Large intestine (tissue), 12 donors: ENCODE measurements around the gene METTL22. TPM values are rescaled to one million over a fixed set of nuclear protein-coding genes. Genes with fewer than 3 reads are reported as not detected.

Experiments used
- DNase-seq, 2 donors: peaks; one replicate each; pipeline versions ENCODE4 v3.0.0 to v3.0.0-alpha.2; 2013
- H3K27ac ChIP-seq: one replicate; pipeline ENCODE4 v1.5.1; 2013; ENCODE audit warnings: low read length
- H3K27me3 ChIP-seq: 2 replicates; pipeline ENCODE4 v1.6.1; 2013; ENCODE audit warnings: low read length; ENCODE audit not compliant: control insufficient read depth, insufficient read depth
- H3K36me3 ChIP-seq: 2 replicates; pipeline ENCODE4 v1.6.1; 2013; ENCODE audit warnings: low read length; ENCODE audit not compliant: control insufficient read depth, insufficient read depth
- H3K4me1 ChIP-seq: one replicate; pipeline ENCODE4 v1.6.1; 2013; ENCODE audit warnings: low read length; ENCODE audit not compliant: control insufficient read depth, insufficient read depth
- H3K4me3 ChIP-seq: one replicate; pipeline ENCODE4 v1.5.1; 2013; ENCODE audit warnings: low read length
- H3K9me3 ChIP-seq: one replicate; pipeline ENCODE4 v1.6.1; 2013; ENCODE audit warnings: mild to moderate bottlenecking, low read depth, low read length, moderate library complexity; ENCODE audit not compliant: control insufficient read depth
- WGBS: methylation state at CpG from one replicate; pipeline ENCODE4 v1.1.5; 2013; ENCODE audit warnings: low lambda C conversion rate; ENCODE audit not compliant: insufficient coverage; 5-methylcytosine and 5-hydroxymethylcytosine counted together
- long read RNA-seq, 11 donors: transcript quantifications; one replicate each; lab custom pipeline, GENCODE V29; 2026
- polyA plus RNA-seq: library from polyadenylated mRNA; unstranded; fragments of 120-200 nt; gene quantifications from one replicate; pipeline ENCODE4 v1.2.1, GENCODE V29; 2013

Gene METTL22, protein sequence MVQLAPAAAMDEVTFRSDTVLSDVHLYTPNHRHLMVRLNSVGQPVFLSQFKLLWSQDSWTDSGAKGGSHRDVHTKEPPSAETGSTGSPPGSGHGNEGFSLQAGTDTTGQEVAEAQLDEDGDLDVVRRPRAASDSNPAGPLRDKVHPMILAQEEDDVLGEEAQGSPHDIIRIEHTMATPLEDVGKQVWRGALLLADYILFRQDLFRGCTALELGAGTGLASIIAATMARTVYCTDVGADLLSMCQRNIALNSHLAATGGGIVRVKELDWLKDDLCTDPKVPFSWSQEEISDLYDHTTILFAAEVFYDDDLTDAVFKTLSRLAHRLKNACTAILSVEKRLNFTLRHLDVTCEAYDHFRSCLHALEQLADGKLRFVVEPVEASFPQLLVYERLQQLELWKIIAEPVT
- polyA plus RNA-seq = 17.2 TPM
- long read RNA-seq, donor 1 = 0 reads
- long read RNA-seq, donor 2, full-length matches to known transcripts = 8 of 8 reads
- long read RNA-seq, donor 2, partial matches to known transcripts = 0 of 8 reads
- long read RNA-seq, donor 2, other reads (novel, unspliced or antisense) = 0 of 8 reads
- long read RNA-seq, donor 3 = 0 reads
- long read RNA-seq, donor 4 = 0 reads
- long read RNA-seq, donor 5, full-length matches to known transcripts = 3 of 3 reads
- long read RNA-seq, donor 5, partial matches to known transcripts = 0 of 3 reads
- long read RNA-seq, donor 5, other reads (novel, unspliced or antisense) = 0 of 3 reads
- long read RNA-seq, donor 6 = 0 reads
- long read RNA-seq, donor 7, partial matches to known transcripts = 0 of 2 reads
- long read RNA-seq, donor 7, other reads (novel, unspliced or antisense) = 0 of 2 reads
- long read RNA-seq, donor 8, full-length matches to known transcripts = 6 of 6 reads
- long read RNA-seq, donor 8, partial matches to known transcripts = 0 of 6 reads
- long read RNA-seq, donor 8, other reads (novel, unspliced or antisense) = 0 of 6 reads
- long read RNA-seq, donor 9 = 0 reads
- long read RNA-seq, donor 10, partial matches to known transcripts = 0 of 2 reads
- long read RNA-seq, donor 10, other reads (novel, unspliced or antisense) = 0 of 2 reads
- long read RNA-seq, donor 11, full-length matches to known transcripts = 4 of 4 reads
- long read RNA-seq, donor 11, partial matches to known transcripts = 0 of 4 reads
- long read RNA-seq, donor 11, other reads (novel, unspliced or antisense) = 0 of 4 reads

DNA sequence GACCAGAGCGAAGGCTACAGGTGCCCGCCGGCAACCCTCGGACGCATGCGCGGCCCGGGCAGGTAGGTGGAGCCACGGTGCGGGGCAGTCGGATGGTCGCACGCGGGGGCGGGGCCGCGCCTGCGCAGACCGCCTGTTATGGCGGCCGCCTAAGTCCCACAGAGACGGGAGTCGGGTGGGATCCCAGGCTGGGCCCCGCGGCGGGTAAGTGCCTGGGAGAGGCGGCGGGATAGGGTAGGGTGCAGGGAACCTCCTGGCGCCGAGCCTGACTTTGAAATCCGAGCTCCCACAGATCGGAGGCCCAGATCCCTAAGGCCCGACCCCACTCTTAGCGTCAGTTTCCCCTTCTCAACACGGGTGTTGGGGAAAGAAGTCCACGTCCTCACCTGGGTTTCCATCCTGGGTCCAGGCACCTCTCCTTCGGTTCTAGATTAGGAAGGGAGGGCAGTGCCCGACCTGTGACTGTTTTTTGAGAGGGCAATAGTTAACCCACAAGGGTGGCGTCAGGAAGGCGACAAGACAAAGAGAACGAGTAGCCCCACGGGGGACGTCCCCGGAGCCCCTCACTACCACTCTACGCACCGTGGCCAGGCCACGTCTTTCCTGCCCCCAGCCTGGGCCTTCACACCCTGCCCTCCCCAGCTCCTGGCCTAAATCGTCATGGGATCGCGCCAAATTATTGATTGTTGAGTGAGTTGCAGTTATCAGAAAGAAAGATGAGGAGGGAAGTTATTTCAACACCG is at the start of gene METTL22:
Gene METTL22 (plus strand): TSS at position 127 of the 743 bp plus-strand sequence. CDS start 3,968 bp downstream, outside the sequence.
- Histone ChIP-seq H3K9me3 (no peaks in the 10 kb centered on the region), H3K36me3 (peaks cover 8% of the 10 kb centered on the region), H3K27me3 (peaks cover 15% of the 10 kb centered on the region), H3K27ac (peak within 1 kb of the TSS; percentile 65), H3K4me3 (peak within 1 kb of the TSS; percentile 100), H3K4me1 (peaks cover 5% of the 10 kb centered on the region)
- DNase-seq = peak; percentile 86 to 94
- WGBS = no CpG with 5 or more reads among the region's 51 CpGs

DNA sequence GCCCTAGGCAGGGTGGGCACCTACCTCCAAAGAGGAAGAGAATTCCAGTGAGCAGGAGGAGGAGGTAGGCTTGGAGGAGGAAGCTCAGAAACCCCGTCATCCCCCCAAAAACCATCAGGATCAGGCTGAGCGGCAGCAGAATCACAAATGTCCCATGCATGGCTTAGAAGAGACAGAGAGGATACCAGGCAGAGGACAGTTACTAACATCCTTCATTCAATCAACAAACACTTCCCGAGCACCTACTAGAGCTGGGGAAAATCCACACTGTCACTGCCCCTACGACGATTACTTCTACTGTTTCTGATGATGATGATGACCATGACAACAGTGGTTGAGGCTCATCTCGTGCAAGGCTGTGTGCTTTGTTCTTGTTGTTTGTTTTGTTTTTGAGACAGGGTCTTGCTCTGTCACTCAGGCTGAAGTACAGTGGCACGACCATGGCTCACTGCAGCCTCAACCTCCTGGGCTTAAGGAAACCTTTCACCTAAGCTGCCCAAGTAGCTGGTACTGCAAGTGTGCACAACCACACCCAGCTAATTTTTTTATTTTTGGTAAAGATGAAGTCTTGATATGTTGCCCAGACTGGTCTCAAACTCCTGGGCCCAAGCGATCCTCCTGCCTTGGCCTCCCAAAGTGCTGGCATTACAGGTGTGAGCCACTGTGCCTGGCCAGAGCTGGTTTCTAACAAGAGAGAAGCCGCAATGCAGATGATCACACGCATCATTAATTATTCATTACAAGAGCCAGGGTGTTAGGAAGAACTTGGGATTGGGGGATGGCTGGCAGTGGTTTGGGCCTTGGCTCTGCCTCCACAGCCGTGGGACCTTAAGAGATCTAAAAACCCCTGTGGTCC is 49.2 kb upstream of the METTL22 start:
- Histone ChIP-seq H3K4me1 (peaks cover 4% of the 10 kb centered on the region), H3K27ac (no peak overlapping the region), H3K9me3 (no peaks in the 10 kb centered on the region), H3K4me3 (no peak overlapping the region), H3K27me3 (peaks cover 2% of the 10 kb centered on the region), H3K36me3 (no peaks in the 10 kb centered on the region)
- no peak for DNase-seq
- WGBS = no CpG with 5 or more reads among the region's 11 CpGs

DNA sequence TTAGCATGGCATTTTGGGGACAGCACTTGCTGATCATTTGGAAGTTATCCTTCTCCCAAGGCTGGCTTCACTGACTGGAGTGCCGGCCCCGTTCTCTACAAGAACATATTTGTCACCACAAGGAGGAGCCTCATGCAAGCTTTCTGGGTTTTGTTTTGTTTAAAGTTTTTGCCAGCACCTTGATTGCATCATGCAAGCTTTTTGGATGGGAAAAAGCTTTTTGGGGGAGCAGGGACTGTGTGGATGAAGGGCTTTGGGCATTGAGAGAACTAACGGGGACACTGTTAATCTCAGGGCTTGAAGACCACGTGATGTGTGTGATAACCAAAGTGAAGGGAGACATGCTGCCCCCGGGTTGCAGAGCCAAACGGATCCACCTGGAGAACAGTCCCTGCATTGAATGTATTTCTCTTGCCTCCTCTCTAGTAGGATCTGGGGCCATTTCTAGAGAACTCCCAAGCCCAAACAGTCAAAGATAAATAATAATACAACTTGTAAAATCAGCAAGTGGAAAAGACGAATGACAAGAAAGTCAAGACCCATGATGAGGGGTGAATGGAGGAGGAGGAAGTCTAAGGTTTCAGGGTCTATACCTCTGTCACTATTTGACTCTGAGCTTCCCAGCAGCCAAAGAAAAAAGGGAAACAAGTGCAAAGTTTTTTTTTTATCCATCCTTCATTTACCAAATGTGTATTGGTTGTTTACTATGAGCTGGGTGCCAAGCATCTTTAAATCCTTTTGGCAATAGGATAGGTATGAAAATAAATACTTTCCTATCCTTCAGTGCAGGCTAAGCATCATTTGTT is 48.4 kb upstream of the METTL22 start:
- no peaks in the 10 kb centered on the region for H3K9me3 ChIP-seq
- H3K4me3 ChIP-seq = no peak overlapping the region
- H3K4me1 ChIP-seq = peaks cover 4% of the 10 kb centered on the region
- H3K27me3 ChIP-seq = peaks cover 2% of the 10 kb centered on the region
- WGBS = 100% methylated on average over 1 of the region's 7 CpGs
- H3K27ac ChIP-seq = no peak overlapping the region
- DNase-seq = no peak
- no peaks in the 10 kb centered on the region for H3K36me3 ChIP-seq

DNA sequence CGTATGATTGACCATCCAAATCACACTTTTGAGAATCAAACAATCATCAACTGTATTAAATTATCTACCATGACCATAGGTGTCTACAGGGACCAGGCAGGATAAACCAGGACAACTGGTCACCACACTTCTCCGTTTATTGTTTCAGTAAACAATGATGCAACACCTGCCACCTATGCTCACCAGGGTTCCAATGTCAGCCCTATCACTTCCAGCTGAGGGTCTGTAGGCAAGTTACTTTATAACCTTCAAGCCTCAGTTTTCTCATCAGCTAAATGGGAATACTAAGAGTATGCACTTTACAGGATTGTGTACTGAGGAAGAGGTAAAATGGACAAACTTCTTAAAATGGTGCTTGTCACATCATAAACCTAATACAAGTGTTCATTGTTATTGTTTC is 46.1 kb upstream of the METTL22 start:
- H3K27ac ChIP-seq = no peak overlapping the region
- WGBS = 50% methylated on average over 1 of the region's 2 CpGs

DNA sequence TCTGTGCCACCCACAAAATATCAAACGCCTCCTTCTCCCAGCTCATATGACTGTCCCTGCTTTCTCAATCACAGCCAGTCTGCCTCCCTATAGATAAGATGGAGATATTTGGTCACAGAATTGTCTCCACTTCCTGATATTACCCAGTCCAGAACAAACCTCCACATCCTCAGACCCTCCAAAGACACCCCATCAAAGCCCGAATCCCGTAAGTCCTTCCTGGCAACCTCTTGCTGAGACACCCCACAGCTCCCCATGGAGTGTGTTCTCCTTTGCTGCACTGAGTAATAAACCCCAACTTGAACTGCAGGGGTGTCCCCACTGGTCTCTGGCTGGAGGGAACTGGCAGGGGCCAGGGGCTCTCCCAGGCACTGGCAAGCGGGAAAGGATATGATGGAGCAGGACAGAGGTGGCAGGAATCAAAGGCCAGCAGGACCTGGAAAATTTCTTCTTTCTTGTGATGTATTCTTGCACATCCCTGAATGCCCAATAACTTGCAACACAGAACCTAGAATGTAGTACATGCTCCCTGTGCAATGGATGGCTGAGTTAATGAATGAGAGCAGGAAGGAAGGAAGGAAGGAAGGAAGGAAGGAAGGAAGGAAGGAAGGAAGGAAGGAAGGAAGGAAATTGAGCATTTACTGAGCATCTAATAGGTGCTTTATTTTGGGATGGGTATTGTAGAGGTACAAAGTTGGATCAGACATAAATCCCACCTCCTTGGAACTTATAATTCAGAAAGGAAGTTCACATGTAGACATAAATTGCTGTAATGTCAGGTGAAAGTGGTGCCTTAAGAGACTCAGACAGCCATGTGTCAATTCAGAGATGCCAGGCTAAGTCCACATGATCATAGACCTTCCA is 45.1 kb upstream of the METTL22 start:
- no peak for DNase-seq
- no peaks in the 10 kb centered on the region for H3K27me3 ChIP-seq
- no peaks in the 10 kb centered on the region for H3K9me3 ChIP-seq
- H3K36me3 ChIP-seq = no peaks in the 10 kb centered on the region
- no CpG with 5 or more reads among the region's 4 CpGs for WGBS
- H3K27ac ChIP-seq = no peak overlapping the region
- H3K4me1 ChIP-seq = peaks cover 4% of the 10 kb centered on the region
- no peak overlapping the region for H3K4me3 ChIP-seq

More for the DNA sequence above, 46.1 kb upstream of the METTL22 start:
- DNase-seq = no peak
- H3K9me3 ChIP-seq = no peaks in the 10 kb centered on the region
- peaks cover 4% of the 10 kb centered on the region for H3K4me1 ChIP-seq
- no peaks in the 10 kb centered on the region for H3K27me3 ChIP-seq
- H3K4me3 ChIP-seq = no peak overlapping the region
- no peaks in the 10 kb centered on the region for H3K36me3 ChIP-seq

DNA sequence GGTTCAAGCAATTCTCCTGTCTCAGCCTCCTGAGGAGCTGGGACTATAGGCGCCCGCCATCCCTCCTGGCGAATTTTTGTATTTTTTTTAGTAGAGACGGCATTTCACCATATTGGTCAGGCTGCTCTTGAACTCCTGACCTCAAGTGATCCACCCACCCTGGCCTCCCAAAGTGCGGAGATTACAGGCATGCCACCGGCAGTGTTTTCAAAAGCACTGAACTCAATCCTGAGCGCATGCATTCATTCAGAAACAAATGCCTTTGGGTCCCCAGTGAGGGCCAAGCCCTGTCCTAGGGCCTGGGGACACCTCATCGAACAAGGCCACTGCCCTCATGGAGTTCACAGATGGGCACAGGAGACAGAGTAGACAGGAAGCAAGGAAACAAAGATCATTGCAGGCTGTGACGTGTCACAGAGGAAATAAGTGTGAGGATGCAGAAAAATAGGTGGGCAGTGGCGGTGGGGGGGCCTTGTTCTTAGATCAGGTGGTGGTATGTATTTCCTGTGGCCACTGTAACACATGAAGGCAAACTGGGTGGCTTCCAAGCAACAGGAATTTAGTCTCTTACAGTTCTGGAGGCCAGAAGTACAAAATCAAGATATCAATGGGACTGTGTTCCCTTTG is 43.7 kb upstream of the METTL22 start:
- no peak for DNase-seq
- Histone ChIP-seq H3K27ac (no peak overlapping the region), H3K36me3 (no peaks in the 10 kb centered on the region), H3K27me3 (no peaks in the 10 kb centered on the region), H3K4me1 (no peaks in the 10 kb centered on the region), H3K4me3 (no peak overlapping the region), H3K9me3 (no peaks in the 10 kb centered on the region)
- WGBS = 0% methylated on average over 1 of the region's 10 CpGs

DNA sequence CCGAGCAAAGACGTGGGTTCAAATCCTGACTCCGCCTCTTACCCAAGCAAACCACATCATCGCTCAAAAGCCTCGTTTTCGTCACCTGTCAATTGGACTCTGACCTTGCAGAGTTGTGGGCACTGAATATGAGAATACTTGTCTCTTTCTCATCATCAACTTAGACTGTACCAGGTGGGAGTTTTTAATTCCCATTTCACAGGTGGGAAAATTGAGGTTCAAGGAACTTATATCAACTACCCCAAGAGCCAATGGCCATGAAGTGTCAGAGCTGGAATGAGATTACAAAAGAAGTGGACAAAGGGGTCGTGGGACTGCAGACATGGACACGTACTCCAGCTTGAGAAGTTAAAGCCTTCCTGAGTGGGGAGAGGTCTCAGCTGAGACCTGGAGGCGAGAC is 41.9 kb upstream of the METTL22 start:
- no peaks in the 10 kb centered on the region for H3K27me3 ChIP-seq
- H3K27ac ChIP-seq = no peak overlapping the region
- DNase-seq = no peak
- no CpG with 5 or more reads among the region's 9 CpGs for WGBS
- H3K9me3 ChIP-seq = no peaks in the 10 kb centered on the region
- no peaks in the 10 kb centered on the region for H3K36me3 ChIP-seq
- no peaks in the 10 kb centered on the region for H3K4me1 ChIP-seq
- no peak overlapping the region for H3K4me3 ChIP-seq
